HG02678 (cell line): ENCODE results near the gene TTLL7.
"Not testable (repeated sequence)": the region's sequence is repeated elsewhere in the genome, so short reads cannot be mapped to it uniquely, and the experiment has no call there.

ENCODE experiments used
- ATAC-seq: cut with Tn5 transposase; IDR thresholded peaks from one replicate; pipeline ENCODE4 v1.9.1; 2021; ENCODE audit warnings: mild to moderate bottlenecking, moderate library complexity; ENCODE audit not compliant: unreplicated experiment

Gene TTLL7

GRCh38 chr1:83932693-83933092 is 66.2 kb downstream of the TTLL7 start:
- no peak for ATAC-seq

GRCh38 chr1:83932281-83932680 is 66.7 kb downstream of the TTLL7 start:
- no peak for ATAC-seq

GRCh38 chr1:83931658-83932253 is 67.2 kb downstream of the TTLL7 start:
- peak; percentile 82 for ATAC-seq

GRCh38 chr1:83929184-83929583 is 69.7 kb downstream of the TTLL7 start:
- ATAC-seq = no peak

- no peak for ATAC-seq
Observed at GRCh38 chr1:83928396-83928795, 70.5 kb downstream of the TTLL7 start.

- ATAC-seq = no peak
Observed at GRCh38 chr1:83927701-83928100, 71.2 kb downstream of the TTLL7 start.

- no peak for ATAC-seq
Observed at GRCh38 chr1:83927061-83927460, 71.9 kb downstream of the TTLL7 start.

GRCh38 chr1:83923553-83923952 is 75.4 kb downstream of the TTLL7 start:
- no peak for ATAC-seq

GRCh38 chr1:83922431-83922830 is 76.5 kb downstream of the TTLL7 start:
- no peak for ATAC-seq

- ATAC-seq = no peak
Observed at GRCh38 chr1:83920320-83920719, 78.6 kb downstream of the TTLL7 start.

- ATAC-seq = no peak
Observed at GRCh38 chr1:83919872-83920271, 79.1 kb downstream of the TTLL7 start.

GRCh38 chr1:83918688-83919285 is 80.1 kb downstream of the TTLL7 start:
- ATAC-seq = no peak

- ATAC-seq = no peak
Observed at GRCh38 chr1:83917959-83918358, 81.0 kb downstream of the TTLL7 start.

- ATAC-seq = not testable (repeated sequence)
Observed at GRCh38 chr1:83916094-83916493, 82.8 kb downstream of the TTLL7 start.

- ATAC-seq = no peak
Observed at GRCh38 chr1:83912876-83913275, 86.1 kb downstream of the TTLL7 start.

GRCh38 chr1:83910461-83910860 is 88.5 kb downstream of the TTLL7 start:
- no peak for ATAC-seq

GRCh38 chr1:83909687-83910086 is 89.2 kb downstream of the TTLL7 start:
- ATAC-seq = no peak

GRCh38 chr1:83905315-83905907 is 93.5 kb downstream of the TTLL7 start:
- ATAC-seq = no peak

GRCh38 chr1:83901547-83902155 is 97.3 kb downstream of the TTLL7 start:
- ATAC-seq = no peak

GRCh38 chr1:83900524-83900923 is 98.4 kb downstream of the TTLL7 start:
- ATAC-seq = no peak

- no peak for ATAC-seq
Observed at GRCh38 chr1:83897516-83897915, 101.4 kb downstream of the TTLL7 start.

GRCh38 chr1:83896299-83896698 is 102.6 kb downstream of the TTLL7 start:
- ATAC-seq = no peak
